Measurements from ENCODE around the gene CWF19L1. TPM values are rescaled to one million over a fixed set of nuclear protein-coding genes. Genes with fewer than 3 reads are reported as not detected.

The CWF19L1 gene
- total RNA-seq, 1 experiment from 2014 or later = 28.1 TPM

- TF ChIP-seq USF1 (CRISPR knock-in tag; IDR thresholded peaks at IDR 0.05) (no peak; the same call in 1 of the 2 replicates), FOXK1 (CRISPR knock-in tag; IDR thresholded peaks at IDR 0.05) (peak; percentile 92), CREM (CRISPR knock-in tag; IDR thresholded peaks at IDR 0.05) (peak; percentile 96), ETV6 (CRISPR knock-in tag; IDR thresholded peaks at IDR 0.05) (no peak), PRRX2 (CRISPR knock-in tag; IDR thresholded peaks at IDR 0.05) (no peak), SMAD3 (CRISPR knock-in tag; IDR thresholded peaks at IDR 0.05; ENCODE audit: borderline replicate concordance) (no peak), ATF1 (CRISPR knock-in tag; IDR thresholded peaks at IDR 0.05) (no peak; the same call in 1 of the 2 replicates), KAT7 (CRISPR knock-in tag; IDR thresholded peaks at IDR 0.05; ENCODE audit: borderline replicate concordance) (no peak), TP53 (CRISPR knock-in tag; IDR thresholded peaks at IDR 0.05) (no peak), SP1 (CRISPR knock-in tag; conservative IDR thresholded peaks at IDR 0.05) (peak; percentile 76), ZNF317 (CRISPR knock-in tag; IDR thresholded peaks at IDR 0.05; ENCODE audit: borderline replicate concordance, low read depth) (no peak), FOXJ3 (CRISPR knock-in tag; IDR thresholded peaks at IDR 0.05; ENCODE audit: borderline replicate concordance) (no peak), CDX4 (CRISPR knock-in tag; IDR thresholded peaks at IDR 0.05; ENCODE audit: borderline replicate concordance) (no peak), NFYB (CRISPR knock-in tag; conservative IDR thresholded peaks at IDR 0.05; ENCODE audit: low read depth) (peak; percentile 79), EMX1 (CRISPR knock-in tag; IDR thresholded peaks at IDR 0.05) (no peak), GABPB1 (CRISPR knock-in tag; IDR thresholded peaks at IDR 0.05) (peak; percentile 15; the same call in 1 of the 2 replicates), ZNF281 (CRISPR knock-in tag; IDR thresholded peaks at IDR 0.05) (no peak), STAT6 (CRISPR knock-in tag; conservative IDR thresholded peaks at IDR 0.05; ENCODE audit: low read depth) (no peak), ZNF396 (CRISPR knock-in tag; IDR thresholded peaks at IDR 0.05; ENCODE audit: borderline replicate concordance) (no peak), RORB (CRISPR knock-in tag; IDR thresholded peaks at IDR 0.05) (no peak), E2F1 (CRISPR knock-in tag; IDR thresholded peaks at IDR 0.05) (no peak), ZSCAN18 (CRISPR knock-in tag; IDR thresholded peaks at IDR 0.05) (no peak), ZNF416 (CRISPR knock-in tag; IDR thresholded peaks at IDR 0.05) (no peak), NFATC4 (CRISPR knock-in tag; IDR thresholded peaks at IDR 0.05) (no peak), NFE2L1 (CRISPR knock-in tag; IDR thresholded peaks at IDR 0.05) (peak; percentile 69; the same call in 1 of the 2 replicates), MYBL2 (CRISPR knock-in tag; IDR thresholded peaks at IDR 0.05) (0 out of 2 replicates have a peak, but pooled peaks have one; percentile 43), ATF6 (CRISPR knock-in tag; IDR thresholded peaks at IDR 0.05) (no peak), TEAD4 (CRISPR knock-in tag; IDR thresholded peaks at IDR 0.05) (0 out of 2 replicates have a peak, but pooled peaks have one; percentile 28), JUN (CRISPR knock-in tag; IDR thresholded peaks at IDR 0.05) (no peak)
These were observed at the start of gene CWF19L1 (continued) for GRCh38 chr10:100267239-100268104.
